A673 (cell line): ENCODE data around the gene SMARCD2. TPM values are rescaled to one million over a fixed set of nuclear protein-coding genes. Genes with fewer than 3 reads are reported as not detected.

Source experiments
- BruUV-seq: library from RNA; stranded (reverse); fragments of 400-500 nt; replicated peaks from 2 replicates; lab custom pipeline; 2021; lab: Mats Ljungman, UMichigan
- CTCF ChIA-PET: fragments of 300-600 bp; sonication (Branson Sonifier 250); formaldehyde crosslinking; loops from one replicate; lab custom pipeline; 2022; ENCODE audit warnings: antibody characterized with exemption; lab: Charles Lee
- POLR2A ChIA-PET: fragments of 300-600 bp; sonication (Branson Sonifier 250); formaldehyde crosslinking; loops from one replicate; lab custom pipeline; 2022; ENCODE audit warnings: antibody characterized with exemption; ENCODE audit not compliant: low non-redundant PET; lab: Charles Lee
- DNase-seq: peaks from one replicate; pipeline ENCODE4 v3.0.0-alpha.2; 2015; ENCODE audit warnings: low spot score
- H3K27ac ChIP-seq: fragments of 200-600 bp; sonication (generic); 2 replicates; pipeline ENCODE4 v1.5.1; 2016; ENCODE audit warnings: mixed run types, low read depth, mild to moderate bottlenecking, mixed read lengths, antibody characterized with exemption, low read length; ENCODE audit not compliant: poor library complexity, severe bottlenecking
- H3K27me3 ChIP-seq: fragments of 200-600 bp; sonication (generic); replicated peaks from 2 replicates; pipeline ENCODE4 v1.6.1; 2017; ENCODE audit warnings: mixed run types, low read depth, mild to moderate bottlenecking, mixed read lengths, antibody characterized with exemption, low read length; ENCODE audit not compliant: insufficient read depth, poor library complexity
- H3K36me3 ChIP-seq: fragments of 200-600 bp; sonication (generic); 2 replicates; pipeline ENCODE4 v1.6.1; 2016; ENCODE audit warnings: mixed run types, mild to moderate bottlenecking, mixed read lengths, antibody characterized with exemption, low read length; ENCODE audit not compliant: insufficient read depth, poor library complexity, severe bottlenecking
- H3K4me1 ChIP-seq: fragments of 200-600 bp; sonication (generic); 2 replicates; pipeline ENCODE4 v1.6.1; 2017; ENCODE audit warnings: mixed run types, mild to moderate bottlenecking, mixed read lengths, antibody characterized with exemption, low read length; ENCODE audit not compliant: insufficient read depth, poor library complexity, severe bottlenecking
- H3K4me3 ChIP-seq: fragments of 200-600 bp; sonication (generic); 2 replicates; pipeline ENCODE4 v1.5.1; 2016; ENCODE audit warnings: low read depth, mixed run types, mild to moderate bottlenecking, mixed read lengths, low read length; ENCODE audit not compliant: poor library complexity, severe bottlenecking
- H3K9me3 ChIP-seq: fragments of 200-600 bp; sonication (generic); 2 replicates; pipeline ENCODE4 v1.6.1; 2016; ENCODE audit warnings: mixed run types, low read depth, mild to moderate bottlenecking, mixed read lengths, antibody characterized with exemption, low read length; ENCODE audit not compliant: poor library complexity, severe bottlenecking
- CTCF ChIP-seq: fragments of 300-800, 200-600 bp; sonication (generic); conservative IDR thresholded peaks from 2 replicates; pipeline ENCODE4 v1.5.1; 2017; ENCODE audit warnings: low read depth, mild to moderate bottlenecking, antibody characterized with exemption, low read length, moderate library complexity, mixed read lengths
- EZH2 ChIP-seq: fragments of 200-600 bp; sonication (generic); IDR thresholded peaks from 2 replicates; pipeline ENCODE4 v1.6.1; 2017; ENCODE audit warnings: borderline replicate concordance, low read depth, mild to moderate bottlenecking, mixed read lengths, antibody characterized with exemption, low read length; ENCODE audit not compliant: poor library complexity, severe bottlenecking
- intact Hi-C: fragments of 100-400 bp; cut with micrococcal nuclease; formaldehyde crosslinking; loops from one replicate; pipeline ENCODE4 v1.10.0; 2022; ENCODE audit not compliant: unreplicated experiment
- total RNA-seq: library from RNA; stranded (reverse); gene quantifications from 2 replicates; pipeline ENCODE4 v1.2.3, GENCODE V29; 2021

The SMARCD2 gene
- total RNA-seq, 1 experiment from 2014 or later: 71.9 TPM

GRCh38 chr17:63830278-63830677 lies 12.2 kb downstream of the SMARCD2 start:
- ChIA-PET CTCF (no interaction called here), POLR2A (no interaction called here)
- intact Hi-C loops: no loop called here
- no peak overlapping the region for H3K27ac ChIP-seq
- no peaks in the 10 kb centered on the region for H3K27me3 ChIP-seq
- H3K4me3 ChIP-seq: no peak overlapping the region
- peaks cover 69% of the 10 kb centered on the region for H3K36me3 ChIP-seq
- TF ChIP-seq CTCF (no peak), EZH2 (no peak)
- no TSS peak for BruUV-seq
- H3K9me3 ChIP-seq: no peaks in the 10 kb centered on the region
- DNase-seq: no peak
- H3K4me1 ChIP-seq: peaks cover 21% of the 10 kb centered on the region

GRCh38 chr17:63828936-63829335 lies 13.5 kb downstream of the SMARCD2 start:
- no TSS peak for BruUV-seq
- DNase-seq: no peak
- POLR2A ChIA-PET: interaction anchor here (0.8 kb wide), 1 partner anchor 11 kb away, joined by 3 read pairs; no protein-coding TSS in a partner anchor
- peaks cover 12% of the 10 kb centered on the region for H3K4me1 ChIP-seq
- H3K36me3 ChIP-seq: peaks cover 72% of the 10 kb centered on the region
- no peaks in the 10 kb centered on the region for H3K9me3 ChIP-seq
- H3K27me3 ChIP-seq: no peaks in the 10 kb centered on the region
- H3K27ac ChIP-seq: no peak overlapping the region
- TF ChIP-seq EZH2: no peak
- TF ChIP-seq CTCF: no peak
- CTCF ChIA-PET: no interaction called here
- intact Hi-C loops: no loop called here
- peak overlapping the region; percentile 85 for H3K4me3 ChIP-seq

- BruUV-seq: no TSS peak
- intact Hi-C loops: loop anchor here (1.0 kb wide), 2 partner anchors 14 to 55 kb away; partner anchors contain the start of genes CCDC47 and SMARCD2
Measured at GRCh38 chr17:63827801-63828221, 14.7 kb downstream of the SMARCD2 start.

More at GRCh38 chr17:63827801-63828221, 14.7 kb downstream of the SMARCD2 start:
- Histone ChIP-seq H3K27me3 (no peaks in the 10 kb centered on the region), H3K4me1 (peaks cover 12% of the 10 kb centered on the region), H3K36me3 (peaks cover 72% of the 10 kb centered on the region), H3K4me3 (peak overlapping the region; percentile 85), H3K27ac (peak overlapping the region; percentile 98), H3K9me3 (no peaks in the 10 kb centered on the region)
- POLR2A ChIA-PET: interaction anchor here (0.8 kb wide), 1 partner anchor 10 kb away, joined by 3 read pairs; no protein-coding TSS in a partner anchor
- TF ChIP-seq CTCF (no peak), EZH2 (no peak)
- DNase-seq: no peak
- CTCF ChIA-PET: interaction anchor here (0.6 kb wide), 1 partner anchor 54 kb away, joined by 3 read pairs; the partner anchor contains the start of gene CCDC47
